Activated naive CD4-positive, alpha-beta T cell treated with anti-CD3 and anti-CD28 coated beads, Interleukin-2, amount 10 ng/mL, durations not matched to agents 7 days and 5 days (primary cell): ENCODE results near the gene KPNA2.
"Not testable (repeated sequence)": the region's sequence is repeated elsewhere in the genome, so short reads cannot be mapped to it uniquely, and the experiment has no call there.

Experiments
- CTCF ChIA-PET: fragments of 350-600 bp; sonication (Branson Sonifier 250); formaldehyde crosslinking; loops from one replicate; lab custom pipeline; 2021; ENCODE audit warnings: antibody characterized with exemption; lab: Charles Lee
- DNase-seq: peaks from one replicate; pipeline ENCODE4 v3.0.0-alpha.2; 2020
- H3K27ac Mint-ChIP-seq: one replicate; pipeline ENCODE4 v1.8.0; 2021; ENCODE audit warnings: mild to moderate bottlenecking, moderate library complexity, mixed read lengths
- H3K27me3 Mint-ChIP-seq: one replicate; pipeline ENCODE4 v1.8.0; 2021; ENCODE audit warnings: mild to moderate bottlenecking, mixed read lengths
- H3K36me3 Mint-ChIP-seq: one replicate; pipeline ENCODE4 v1.8.0; 2021; ENCODE audit warnings: mixed read lengths
- H3K4me1 Mint-ChIP-seq: one replicate; pipeline ENCODE4 v1.8.0; 2021; ENCODE audit warnings: mixed read lengths
- H3K4me3 Mint-ChIP-seq: one replicate; pipeline ENCODE4 v1.8.0; 2021; ENCODE audit warnings: mild to moderate bottlenecking, moderate library complexity, mixed read lengths
- H3K9me3 Mint-ChIP-seq: one replicate; pipeline ENCODE4 v1.8.0; 2021; ENCODE audit warnings: mixed read lengths

KPNA2 gene

GRCh38 chr17:68011199-68011665 is 24.3 kb upstream of the KPNA2 start:
- Mint-ChIP-seq H3K27me3 (peaks cover 53% of the 10 kb centered on the region), H3K27ac (peak overlapping the region; percentile 49), H3K9me3 (no peaks in the 10 kb centered on the region), H3K4me1 (peaks cover 6% of the 10 kb centered on the region), H3K4me3 (peak overlapping the region; percentile 38), H3K36me3 (no peaks in the 10 kb centered on the region)
- DNase-seq = peak; percentile 73
- CTCF ChIA-PET = interaction anchor here (0.7 to 2.3 kb wide), 7 partner anchors 8 to 212 kb away, joined by 3 to 6 read pairs (median 5); partner anchors contain the start of gene C17orf58

GRCh38 chr17:68013385-68013784 is 22.1 kb upstream of the KPNA2 start:
- Mint-ChIP-seq H3K27ac (no peak overlapping the region), H3K27me3 (peaks cover 54% of the 10 kb centered on the region), H3K36me3 (no peaks in the 10 kb centered on the region), H3K4me3 (no peak overlapping the region), H3K9me3 (no peaks in the 10 kb centered on the region), H3K4me1 (peaks cover 6% of the 10 kb centered on the region)
- DNase-seq = no peak
- CTCF ChIA-PET = no interaction called here

- DNase-seq = no peak
- peaks cover 50% of the 10 kb centered on the region for H3K27me3 Mint-ChIP-seq
- H3K4me3 Mint-ChIP-seq = no peak overlapping the region
- peaks cover 14% of the 10 kb centered on the region for H3K4me1 Mint-ChIP-seq
- no peak overlapping the region for H3K27ac Mint-ChIP-seq
- no peaks in the 10 kb centered on the region for H3K9me3 Mint-ChIP-seq
- CTCF ChIA-PET = interaction anchor here (0.7 to 1.3 kb wide), 2 partner anchors 8 to 25 kb away, joined by 4 to 5 read pairs; no protein-coding TSS in a partner anchor
- no peaks in the 10 kb centered on the region for H3K36me3 Mint-ChIP-seq
Observed at GRCh38 chr17:68015081-68015723, 20.3 kb upstream of the KPNA2 start.

GRCh38 chr17:68016838-68017237 is 18.7 kb upstream of the KPNA2 start:
- Mint-ChIP-seq H3K4me1 (peaks cover 18% of the 10 kb centered on the region), H3K9me3 (no peaks in the 10 kb centered on the region), H3K36me3 (no peaks in the 10 kb centered on the region), H3K4me3 (no peak overlapping the region), H3K27me3 (peaks cover 50% of the 10 kb centered on the region), H3K27ac (no peak overlapping the region)
- CTCF ChIA-PET = no interaction called here
- DNase-seq = no peak

GRCh38 chr17:68018493-68018892 is 17.0 kb upstream of the KPNA2 start:
- CTCF ChIA-PET = interaction anchor here (0.6 kb wide), 1 partner anchor 445 kb away, joined by 4 read pairs; no protein-coding TSS in a partner anchor
- not testable (repeated sequence) for H3K27ac Mint-ChIP-seq, H3K4me3 Mint-ChIP-seq, H3K9me3 Mint-ChIP-seq, DNase-seq, H3K36me3 Mint-ChIP-seq
- Mint-ChIP-seq H3K27me3 (peaks cover 40% of the 10 kb centered on the region), H3K4me1 (peaks cover 19% of the 10 kb centered on the region)

GRCh38 chr17:68019336-68019674 is 16.2 kb upstream of the KPNA2 start:
- H3K36me3 Mint-ChIP-seq = no peaks in the 10 kb centered on the region
- H3K27me3 Mint-ChIP-seq = peaks cover 34% of the 10 kb centered on the region
- DNase-seq = no peak
- no peaks in the 10 kb centered on the region for H3K9me3 Mint-ChIP-seq
- CTCF ChIA-PET = interaction anchor here (1.2 to 1.6 kb wide), 2 partner anchors 8 to 9 kb away, joined by 4 to 6 read pairs; no protein-coding TSS in a partner anchor
- peaks cover 19% of the 10 kb centered on the region for H3K4me1 Mint-ChIP-seq
- peak overlapping the region; percentile 79 for H3K4me3 Mint-ChIP-seq
- H3K27ac Mint-ChIP-seq = no peak overlapping the region

GRCh38 chr17:68019675-68020408 is 15.7 kb upstream of the KPNA2 start:
- Mint-ChIP-seq H3K27ac (peak overlapping the region; percentile 88), H3K4me1 (peaks cover 19% of the 10 kb centered on the region), H3K4me3 (peak overlapping the region; percentile 79), H3K9me3 (no peaks in the 10 kb centered on the region), H3K36me3 (no peaks in the 10 kb centered on the region), H3K27me3 (peaks cover 33% of the 10 kb centered on the region)
- DNase-seq = peak; percentile 96
- CTCF ChIA-PET = interaction anchor here (0.6 to 1.6 kb wide), 3 partner anchors 8 to 395 kb away, joined by 3 to 6 read pairs (median 4); no protein-coding TSS in a partner anchor

- CTCF ChIA-PET = interaction anchor here (0.6 to 1.6 kb wide), 2 partner anchors 10 to 395 kb away, joined by 3 to 4 read pairs; no protein-coding TSS in a partner anchor
- Mint-ChIP-seq H3K4me1 (peaks cover 19% of the 10 kb centered on the region), H3K27ac (peak overlapping the region; percentile 83), H3K4me3 (peak overlapping the region; percentile 79), H3K27me3 (peaks cover 29% of the 10 kb centered on the region), H3K9me3 (no peaks in the 10 kb centered on the region), H3K36me3 (no peaks in the 10 kb centered on the region)
- no peak for DNase-seq
Observed at GRCh38 chr17:68020409-68020756, 15.2 kb upstream of the KPNA2 start.

GRCh38 chr17:68020791-68021190 is 14.7 kb upstream of the KPNA2 start:
- peaks cover 19% of the 10 kb centered on the region for H3K4me1 Mint-ChIP-seq
- H3K27me3 Mint-ChIP-seq = peaks cover 25% of the 10 kb centered on the region
- CTCF ChIA-PET = interaction anchor here (1.6 kb wide), 1 partner anchor 10 kb away, joined by 4 read pairs; no protein-coding TSS in a partner anchor
- not testable (repeated sequence) for DNase-seq, H3K9me3 Mint-ChIP-seq, H3K36me3 Mint-ChIP-seq
- peak overlapping the region; percentile 79 for H3K4me3 Mint-ChIP-seq
- H3K27ac Mint-ChIP-seq = peak overlapping the region; percentile 83

- Mint-ChIP-seq H3K27me3 (peaks cover 28% of the 10 kb centered on the region), H3K36me3 (no peaks in the 10 kb centered on the region), H3K4me3 (no peak overlapping the region), H3K4me1 (peaks cover 19% of the 10 kb centered on the region), H3K9me3 (no peaks in the 10 kb centered on the region), H3K27ac (no peak overlapping the region)
- CTCF ChIA-PET = no interaction called here
- no peak for DNase-seq
Observed at GRCh38 chr17:68021963-68022362, 13.6 kb upstream of the KPNA2 start.

GRCh38 chr17:68022547-68022946 is 13.0 kb upstream of the KPNA2 start:
- not testable (repeated sequence) for H3K4me3 Mint-ChIP-seq, H3K36me3 Mint-ChIP-seq, H3K27ac Mint-ChIP-seq, DNase-seq, H3K9me3 Mint-ChIP-seq
- Mint-ChIP-seq H3K4me1 (peaks cover 19% of the 10 kb centered on the region), H3K27me3 (peaks cover 29% of the 10 kb centered on the region)
- CTCF ChIA-PET = interaction anchor here (0.6 kb wide), 1 partner anchor 19 kb away, joined by 3 read pairs; no protein-coding TSS in a partner anchor

- CTCF ChIA-PET = interaction anchor here (0.7 to 1.0 kb wide), 3 partner anchors 18 to 63 kb away, joined by 3 read pairs; no protein-coding TSS in a partner anchor
- Mint-ChIP-seq H3K4me1 (peaks cover 4% of the 10 kb centered on the region), H3K36me3 (no peaks in the 10 kb centered on the region), H3K27ac (no peak overlapping the region), H3K9me3 (no peaks in the 10 kb centered on the region), H3K27me3 (peaks cover 26% of the 10 kb centered on the region), H3K4me3 (no peak overlapping the region)
- no peak for DNase-seq
Observed at GRCh38 chr17:68029512-68030215, 5.9 kb upstream of the KPNA2 start.

GRCh38 chr17:68033636-68034451 is 1.7 kb upstream of the KPNA2 start:
- H3K36me3 Mint-ChIP-seq = peaks cover 21% of the 10 kb centered on the region
- no peak for DNase-seq
- CTCF ChIA-PET = no interaction called here
- H3K4me3 Mint-ChIP-seq = no peak overlapping the region
- no peak overlapping the region for H3K27ac Mint-ChIP-seq
- peaks cover 9% of the 10 kb centered on the region for H3K27me3 Mint-ChIP-seq
- H3K4me1 Mint-ChIP-seq = peaks cover 27% of the 10 kb centered on the region
- H3K9me3 Mint-ChIP-seq = no peaks in the 10 kb centered on the region
